HCT116 (cell line): ENCODE data around the gene SYCP2. TPM values are rescaled to one million over a fixed set of nuclear protein-coding genes. Genes with fewer than 3 reads are reported as not detected.

Experiments
- ATAC-seq: fragments of 200-7000 bp; cut with Tn5 transposase; 2 replicates; pipeline ENCODE4 v1.9.1; 2020; ENCODE audit warnings: mild to moderate bottlenecking, moderate library complexity
- BruUV-seq: library from RNA; stranded (reverse); fragments of 400-500 nt; replicated peaks from 2 replicates; lab custom pipeline; 2021; lab: Mats Ljungman, UMichigan
- CTCF ChIA-PET: fragments of 300-600 bp; sonication (Branson Sonifier 250); formaldehyde crosslinking; loops from one replicate; lab custom pipeline; 2021; ENCODE audit warnings: antibody characterized with exemption; lab: Charles Lee
- POLR2A ChIA-PET: fragments of 300-600, 350-600 bp; sonication (Branson Sonifier 250); formaldehyde crosslinking; loops from one replicate; lab custom pipeline; 2021; ENCODE audit warnings: antibody characterized with exemption; lab: Charles Lee
- RAD21 ChIA-PET, 2 experiments: fragments of 300-600 bp; sonication (Branson Sonifier 250); formaldehyde crosslinking; loops; one replicate each; lab custom pipeline; 2023; ENCODE audit warnings: low total read pairs in 2 of 2; ENCODE audit not compliant: uncharacterized antibody in 2 of 2, unreplicated experiment in 2 of 2, low non-redundant PET in 1 of 2; lab: Charles Lee
- DNase-seq: peaks from one replicate; pipeline ENCODE4 v3.0.0-alpha.2; 2010; ENCODE audit warnings: low read depth, low spot score
- H2AFZ ChIP-seq: fragments of 200-600 bp; shearing (Covaris generic), sonication (generic); 2 replicates; pipeline ENCODE4 v1.6.1; 2017; ENCODE audit warnings: low read depth, mixed run types, mixed read lengths, antibody characterized with exemption, low read length; ENCODE audit not compliant: poor library complexity, severe bottlenecking
- H3K27ac ChIP-seq: 2 replicates; pipeline ENCODE4 v1.5.1; 2012; ENCODE audit warnings: low read depth, low read length
- H3K27me3 ChIP-seq: fragments of 200-600 bp; sonication (generic); 2 replicates; pipeline ENCODE4 v1.6.1; 2016; ENCODE audit warnings: mixed run types, low read length, mixed read lengths; ENCODE audit not compliant: insufficient read depth
- H3K36me3 ChIP-seq, 2 experiments: fragments of 200-500 bp in 1 of 2; fragments of 200-600 bp in 1 of 2; sonication (Bioruptor generic) in 1 of 2; sonication (generic) in 1 of 2; 2 replicates each; pipeline versions ENCODE4 v1.5.1 to v1.6.1; 2014 to 2016; ENCODE audit warnings: low read length in 2 of 2, inconsistent platforms in 1 of 2, mixed read lengths in 1 of 2, mixed run types in 1 of 2; ENCODE audit not compliant: insufficient read depth in 2 of 2, control insufficient read depth in 1 of 2
- H3K4me1 ChIP-seq, 2 experiments: fragments of 200-600 bp in 1 of 2; sonication (generic) in 1 of 2; 2 replicates each; pipeline versions ENCODE4 v1.5.1 to v1.6.1; 2012 to 2017; ENCODE audit warnings: low read length in 2 of 2, inconsistent platforms in 1 of 2, mild to moderate bottlenecking in 1 of 2, mixed read lengths in 1 of 2, mixed run types in 1 of 2, moderate library complexity in 1 of 2; ENCODE audit not compliant: insufficient read depth in 2 of 2, control insufficient read depth in 1 of 2
- H3K4me2 ChIP-seq: fragments of 200-600 bp; sonication (generic); 2 replicates; pipeline ENCODE4 v1.6.1; 2017; ENCODE audit warnings: mixed run types, low read length, mixed read lengths
- H3K4me3 ChIP-seq, 2 experiments: fragments of 200-600 bp in 1 of 2; sonication (generic) in 1 of 2; replicated peaks in 1 of 2; 2 replicates each; pipeline ENCODE4 v1.5.1; 2011 to 2016; ENCODE audit warnings: low read length in 2 of 2, control low read depth in 1 of 2, low read depth in 1 of 2, mild to moderate bottlenecking in 1 of 2, mixed read lengths in 1 of 2, mixed run types in 1 of 2
- H3K79me2 ChIP-seq: fragments of 200-600 bp; sonication (generic); 2 replicates; pipeline ENCODE4 v1.6.1; 2017; ENCODE audit warnings: mild to moderate bottlenecking, mixed run types, low read length, moderate library complexity, mixed read lengths; ENCODE audit not compliant: insufficient read depth
- H3K9ac ChIP-seq: fragments of 200-600 bp; sonication (generic); 2 replicates; pipeline ENCODE4 v1.6.1; 2016; ENCODE audit warnings: low read length, mixed read lengths
- H3K9me2 ChIP-seq: fragments of 200-600 bp; sonication (generic), shearing (Covaris generic); 2 replicates; pipeline ENCODE4 v1.6.1; 2017; ENCODE audit warnings: mixed run types, mild to moderate bottlenecking, moderate library complexity; ENCODE audit not compliant: insufficient read depth
- H3K9me3 ChIP-seq, 2 experiments: fragments of 200-500 bp in 1 of 2; fragments of 200-600 bp in 1 of 2; sonication (Bioruptor generic) in 1 of 2; sonication (generic) in 1 of 2; 2 replicates each; pipeline ENCODE4 v1.6.1; 2014 to 2017; ENCODE audit warnings: low read length in 2 of 2, mixed read lengths in 2 of 2, inconsistent platforms in 1 of 2, low read depth in 1 of 2, mild to moderate bottlenecking in 1 of 2, mixed run types in 1 of 2, moderate library complexity in 1 of 2; ENCODE audit not compliant: control insufficient read depth in 1 of 2, insufficient read depth in 1 of 2
- H4K20me1 ChIP-seq: fragments of 200-600 bp; sonication (generic), shearing (Covaris generic); 2 replicates; pipeline ENCODE4 v1.6.1; 2017; ENCODE audit warnings: mixed run types, mild to moderate bottlenecking, moderate library complexity; ENCODE audit not compliant: insufficient read depth
- ATF3 ChIP-seq: IDR thresholded peaks from 2 replicates; pipeline ENCODE4 v1.6.1; 2012
- CBX3 ChIP-seq: IDR thresholded peaks from 2 replicates; pipeline ENCODE4 v1.6.1; 2012; ENCODE audit warnings: low read depth
- EGR1 ChIP-seq: IDR thresholded peaks from 2 replicates; pipeline ENCODE4 v1.6.1; 2012; ENCODE audit warnings: low read depth
- ELF1 ChIP-seq: IDR thresholded peaks from 2 replicates; pipeline ENCODE4 v1.6.1; 2012; ENCODE audit warnings: low read depth, borderline replicate concordance
- EZH2phosphoT487 ChIP-seq: fragments of 200-600 bp; IDR thresholded peaks from 2 replicates; pipeline ENCODE4 v1.6.1; 2018; ENCODE audit warnings: antibody characterized with exemption, borderline replicate concordance
- POLR2A ChIP-seq: IDR thresholded peaks from 2 replicates; pipeline ENCODE4 v1.7.0; 2011; ENCODE audit warnings: borderline replicate concordance; ENCODE audit not compliant: insufficient read depth, insufficient read length; ENCODE audit errors: extremely low read depth
- RAD21 ChIP-seq: IDR thresholded peaks from 2 replicates; pipeline ENCODE4 v1.6.1; 2012; ENCODE audit warnings: low read depth, mild to moderate bottlenecking
- REST ChIP-seq: IDR thresholded peaks from 2 replicates; pipeline ENCODE4 v1.6.1; 2012; ENCODE audit warnings: low read depth
- SIN3A ChIP-seq: IDR thresholded peaks from 2 replicates; pipeline ENCODE4 v1.6.1; 2012; ENCODE audit warnings: low read depth
- SP1 ChIP-seq: IDR thresholded peaks from 2 replicates; pipeline ENCODE4 v1.6.1; 2012; ENCODE audit warnings: low read depth
- SRF ChIP-seq: IDR thresholded peaks from 2 replicates; pipeline ENCODE4 v1.6.1; 2012; ENCODE audit warnings: low read depth
- TCF7L2 ChIP-seq: IDR thresholded peaks from 2 replicates; pipeline ENCODE4 v1.7.0; 2011; ENCODE audit warnings: borderline replicate concordance, inconsistent platforms; ENCODE audit not compliant: insufficient read depth, insufficient read length; ENCODE audit errors: extremely low read depth
- YY1 ChIP-seq: IDR thresholded peaks from 2 replicates; pipeline ENCODE4 v1.6.1; 2011; ENCODE audit warnings: low read length, low read depth, moderate library complexity, mild to moderate bottlenecking; ENCODE audit not compliant: insufficient replicate concordance; ENCODE audit errors: extremely low read depth
- ZFX ChIP-seq: fragments of 450-650 bp; IDR thresholded peaks from 2 replicates; pipeline ENCODE4 v1.6.1; 2017
- ZNF274 ChIP-seq: fragments of 200-500 bp; sonication (Bioruptor generic); IDR thresholded peaks from 2 replicates; pipeline ENCODE4 v1.6.1; 2014; ENCODE audit warnings: mild to moderate bottlenecking, low read depth, low read length, inconsistent platforms
- intact Hi-C: fragments of 100-400 bp; cut with micrococcal nuclease; formaldehyde crosslinking; loops from 2 replicates; pipeline ENCODE4 v1.10.0; 2022
- total RNA-seq: library from RNA; stranded (reverse); gene quantifications from one replicate; pipeline ENCODE4 v1.2.1, GENCODE V29; 2021; ENCODE audit not compliant: unreplicated experiment

The SYCP2 gene
- total RNA-seq, 1 experiment from 2014 or later, result 0.59 TPM

GRCh38 chr20:59861401-59861800 is 72.0 kb downstream of the SYCP2 start:
- TF ChIP-seq RAD21, result no peak
- TF ChIP-seq EGR1, result no peak
- no peak for TF ChIP-seq YY1
- TF ChIP-seq POLR2A, result no peak
- no peak for TF ChIP-seq CBX3
- TF ChIP-seq SP1, result no peak
- TF ChIP-seq ATF3, result no peak
- no peak for TF ChIP-seq ZFX
- TF ChIP-seq SIN3A, result no peak
- TF ChIP-seq EZH2phosphoT487, result no peak
- TF ChIP-seq REST, result no peak
- TF ChIP-seq TCF7L2, result no peak
- no peak for TF ChIP-seq SRF
- TF ChIP-seq ZNF274, result no peak
- no peak for TF ChIP-seq ELF1
- Histone ChIP-seq H3K79me2 (no peaks in the 10 kb centered on the region), H3K4me1 (no peaks in the 10 kb centered on the region), H3K27ac (no peak overlapping the region), H3K4me2 (no peak overlapping the region), H3K27me3 (peaks cover 31% of the 10 kb centered on the region), H3K9me3 (no peaks in the 10 kb centered on the region), H2AFZ (no peak overlapping the region), H3K36me3 (no peaks in the 10 kb centered on the region), H3K9ac (no peak overlapping the region), H3K9me2 (no peaks in the 10 kb centered on the region), H3K4me3 (no peak overlapping the region), H4K20me1 (no peaks in the 10 kb centered on the region)
- no TSS peak for BruUV-seq
- DNase-seq, result no peak
- ChIA-PET RAD21 (no interaction called here), CTCF (no interaction called here), POLR2A (no interaction called here)
- intact Hi-C loops, result loop anchor here (5.0 kb wide), 1 partner anchor 61 kb away; no protein-coding TSS in a partner anchor
- ATAC-seq, result no peak
